Activated gamma-delta T cell (primary cell): Measurements from ENCODE around the gene BBS7.

Source experiments
- DNase-seq: peaks from one replicate; lab custom pipeline; 2025; lab: John Stamatoyannopoulos, UW

The BBS7 gene

GRCh38 chr4:121790976-121791375, 79.3 kb downstream of the BBS7 start:
- DNase-seq: no peak

GRCh38 chr4:121789960-121790829, 80.1 kb downstream of the BBS7 start:
- no peak for DNase-seq

GRCh38 chr4:121789455-121789854, 80.8 kb downstream of the BBS7 start:
- DNase-seq: no peak

- no peak for DNase-seq
These were observed 81.4 kb downstream of the BBS7 start for GRCh38 chr4:121788896-121789295.

- DNase-seq: no peak
These were observed 84.1 kb downstream of the BBS7 start for GRCh38 chr4:121786221-121786620.

- no peak for DNase-seq
These were observed 84.8 kb downstream of the BBS7 start for GRCh38 chr4:121785479-121785878.

- DNase-seq: no peak
These were observed 85.3 kb downstream of the BBS7 start for GRCh38 chr4:121784975-121785374.

- no peak for DNase-seq
These were observed 85.9 kb downstream of the BBS7 start for GRCh38 chr4:121784401-121784800.

- no peak for DNase-seq
These were observed 87.1 kb downstream of the BBS7 start for GRCh38 chr4:121783210-121783609.

- no peak for DNase-seq
These were observed 91.2 kb downstream of the BBS7 start for GRCh38 chr4:121778991-121779628.

GRCh38 chr4:121777625-121778024, 92.6 kb downstream of the BBS7 start:
- DNase-seq: no peak

GRCh38 chr4:121776610-121777401, 93.5 kb downstream of the BBS7 start:
- DNase-seq: no peak
